ENCODE measurements around the gene SDE2.

SDE2 gene

GRCh38 chr1:226041419-226041818, 42.3 kb upstream of the SDE2 start:
- H3K36me3 ChIP-seq = no peaks in the 10 kb centered on the region
- H3K9me3 ChIP-seq = no peaks in the 10 kb centered on the region
- H3K4me3 ChIP-seq = no peak overlapping the region
- no peaks in the 10 kb centered on the region for H3K27me3 ChIP-seq
- H3K27ac ChIP-seq = no peak overlapping the region
- no peak for DNase-seq
- intact Hi-C loops (cut with DNase I; ENCODE audit: low total_unique reads) = no loop called here
- TF ChIP-seq, protein P1, sequence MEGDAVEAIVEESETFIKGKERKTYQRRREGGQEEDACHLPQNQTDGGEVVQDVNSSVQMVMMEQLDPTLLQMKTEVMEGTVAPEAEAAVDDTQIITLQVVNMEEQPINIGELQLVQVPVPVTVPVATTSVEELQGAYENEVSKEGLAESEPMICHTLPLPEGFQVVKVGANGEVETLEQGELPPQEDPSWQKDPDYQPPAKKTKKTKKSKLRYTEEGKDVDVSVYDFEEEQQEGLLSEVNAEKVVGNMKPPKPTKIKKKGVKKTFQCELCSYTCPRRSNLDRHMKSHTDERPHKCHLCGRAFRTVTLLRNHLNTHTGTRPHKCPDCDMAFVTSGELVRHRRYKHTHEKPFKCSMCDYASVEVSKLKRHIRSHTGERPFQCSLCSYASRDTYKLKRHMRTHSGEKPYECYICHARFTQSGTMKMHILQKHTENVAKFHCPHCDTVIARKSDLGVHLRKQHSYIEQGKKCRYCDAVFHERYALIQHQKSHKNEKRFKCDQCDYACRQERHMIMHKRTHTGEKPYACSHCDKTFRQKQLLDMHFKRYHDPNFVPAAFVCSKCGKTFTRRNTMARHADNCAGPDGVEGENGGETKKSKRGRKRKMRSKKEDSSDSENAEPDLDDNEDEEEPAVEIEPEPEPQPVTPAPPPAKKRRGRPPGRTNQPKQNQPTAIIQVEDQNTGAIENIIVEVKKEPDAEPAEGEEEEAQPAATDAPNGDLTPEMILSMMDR (IDR thresholded peaks at IDR 0.05) = no peak
- no peaks in the 10 kb centered on the region for H3K4me1 ChIP-seq

DNA sequence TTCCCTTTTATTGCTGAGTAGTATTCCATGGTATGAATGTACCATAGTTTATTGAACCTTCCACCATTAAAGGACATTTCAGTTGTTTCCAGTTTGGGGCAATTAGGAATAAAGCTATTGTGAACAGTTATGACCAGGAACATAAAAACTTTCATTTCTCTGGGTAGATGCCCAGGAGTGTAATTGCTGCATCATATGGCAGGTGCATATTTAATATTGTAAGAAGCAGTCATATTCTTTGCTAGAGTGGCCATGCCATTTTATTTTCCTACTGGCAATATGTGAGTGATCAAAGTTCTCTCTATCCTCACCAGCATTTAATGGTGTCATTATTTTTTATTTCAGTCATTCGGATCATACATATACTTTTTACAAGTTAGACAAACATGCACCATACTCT, 39.5 kb upstream of the SDE2 start:
- no peaks in the 10 kb centered on the region for H3K27me3 ChIP-seq
- no peak for DNase-seq

DNA sequence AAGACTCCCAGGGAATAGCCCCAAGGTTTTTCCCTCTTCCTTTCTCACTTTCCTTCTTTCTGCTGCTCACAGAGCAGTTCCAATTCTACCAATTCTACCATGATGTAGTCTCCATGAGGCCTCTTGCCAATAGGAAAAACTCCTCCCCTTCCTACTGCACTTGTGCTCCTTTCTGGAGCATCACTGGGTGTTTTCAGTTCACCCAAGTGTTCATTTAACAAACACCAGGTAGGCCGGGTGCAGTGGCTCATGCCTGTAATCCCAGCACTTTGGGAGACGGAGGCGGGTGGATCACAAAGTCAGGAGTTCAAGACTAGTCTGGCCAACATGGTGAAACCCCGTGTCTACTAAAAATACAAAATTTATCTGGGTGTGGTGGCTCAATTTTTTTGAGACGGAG, 36.8 kb upstream of the SDE2 start:
- Histone ChIP-seq H3K27ac (no peak overlapping the region), H3K4me1 (peaks cover 0 to 9% (median 6%) of the 10 kb centered on the region in 4 donors), H3K27me3 (no peaks in the 10 kb centered on the region), H3K4me3 (no peak overlapping the region), H3K36me3 (no peaks in the 10 kb centered on the region), H3K9me3 (no peaks in the 10 kb centered on the region)
- DNase-seq = no peak
- TF ChIP-seq, protein P1 (IDR thresholded peaks at IDR 0.05) = no peak
- intact Hi-C loops (cut with DNase I; ENCODE audit: low total_unique reads) = no loop called here

More for the DNA sequence above, 39.5 kb upstream of the SDE2 start:
- Histone ChIP-seq H3K27ac (no peak overlapping the region), H3K4me1 (peaks cover 0 to 9% (median 6%) of the 10 kb centered on the region in 4 donors), H3K36me3 (no peaks in the 10 kb centered on the region), H3K9me3 (no peaks in the 10 kb centered on the region), H3K4me3 (no peak overlapping the region)
- intact Hi-C loops (cut with DNase I; ENCODE audit: low total_unique reads) = no loop called here
- TF ChIP-seq, protein P1 (IDR thresholded peaks at IDR 0.05) = no peak

- no peaks in the 10 kb centered on the region for H3K27me3 ChIP-seq
- TF ChIP-seq, protein P1 (IDR thresholded peaks at IDR 0.05) = no peak
- H3K4me3 ChIP-seq = no peak overlapping the region
- H3K4me1 ChIP-seq = peaks cover 0 to 9% (median 6%) of the 10 kb centered on the region in 4 donors
- peak overlapping the region; percentile 48 to 55 for H3K27ac ChIP-seq
- no peaks in the 10 kb centered on the region for H3K36me3 ChIP-seq
- peak; percentile 91 to 93 for DNase-seq
- intact Hi-C loops (cut with DNase I; ENCODE audit: low total_unique reads) = no loop called here
- no peaks in the 10 kb centered on the region for H3K9me3 ChIP-seq
Observed at GRCh38 chr1:226034482-226034881, 35.3 kb upstream of the SDE2 start.

- H3K27ac ChIP-seq = peak overlapping the region; percentile 48 to 55
- H3K4me3 ChIP-seq = no peak overlapping the region
- intact Hi-C loops (cut with DNase I; ENCODE audit: low total_unique reads) = no loop called here
- no peak for DNase-seq
- no peaks in the 10 kb centered on the region for H3K27me3 ChIP-seq
- no peaks in the 10 kb centered on the region for H3K9me3 ChIP-seq
- TF ChIP-seq, protein P1 (IDR thresholded peaks at IDR 0.05) = no peak
- peaks cover 0 to 9% (median 6%) of the 10 kb centered on the region in 4 donors for H3K4me1 ChIP-seq
- H3K36me3 ChIP-seq = no peaks in the 10 kb centered on the region
Observed at GRCh38 chr1:226033991-226034390, 34.8 kb upstream of the SDE2 start.

GRCh38 chr1:226033582-226033981, 34.4 kb upstream of the SDE2 start:
- intact Hi-C loops (cut with DNase I; ENCODE audit: low total_unique reads) = no loop called here
- Histone ChIP-seq H3K4me3 (no peak overlapping the region), H3K4me1 (peaks cover 0 to 9% (median 6%) of the 10 kb centered on the region in 4 donors), H3K27ac (peak overlapping the region; percentile 7 to 48), H3K9me3 (no peaks in the 10 kb centered on the region), H3K27me3 (no peaks in the 10 kb centered on the region), H3K36me3 (no peaks in the 10 kb centered on the region)
- DNase-seq = no peak
- TF ChIP-seq, protein P1 (IDR thresholded peaks at IDR 0.05) = no peak

Measured in tibial artery (tissue), 4 donors.